C4-2B (cell line): ENCODE measurements around the gene JADE3.

Experiments used
- ZFX ChIP-seq: fragments of 450-650 bp; IDR thresholded peaks from 2 replicates; pipeline ENCODE4 v1.6.1; 2017
- TF ChIP-seq, protein P1 (sequence below): fragments of 450-650 bp; conservative IDR thresholded peaks from 2 replicates; pipeline ENCODE4 v1.5.1; 2017; ENCODE audit warnings: mild to moderate bottlenecking

DNA sequence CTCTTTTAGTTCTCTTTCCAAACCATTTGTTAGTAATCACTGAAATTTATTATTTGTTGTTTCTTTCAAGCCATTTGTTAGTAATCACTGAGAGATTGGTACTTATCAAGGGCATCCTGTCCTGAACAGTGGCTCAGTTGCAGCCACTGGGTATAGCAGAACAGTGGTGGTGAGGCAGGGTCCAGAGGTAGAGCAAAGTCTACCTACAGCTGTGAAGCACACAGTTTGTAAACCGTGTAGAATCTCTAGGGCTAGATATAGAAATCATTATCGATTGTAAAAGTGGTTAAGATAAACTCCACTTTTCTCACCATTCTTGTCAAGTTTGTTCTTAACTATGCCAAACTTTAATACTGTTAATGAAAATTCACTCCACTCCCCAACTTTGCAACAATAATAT lies 4.1 kb downstream of the JADE3 start:
- TF ChIP-seq, protein P1, sequence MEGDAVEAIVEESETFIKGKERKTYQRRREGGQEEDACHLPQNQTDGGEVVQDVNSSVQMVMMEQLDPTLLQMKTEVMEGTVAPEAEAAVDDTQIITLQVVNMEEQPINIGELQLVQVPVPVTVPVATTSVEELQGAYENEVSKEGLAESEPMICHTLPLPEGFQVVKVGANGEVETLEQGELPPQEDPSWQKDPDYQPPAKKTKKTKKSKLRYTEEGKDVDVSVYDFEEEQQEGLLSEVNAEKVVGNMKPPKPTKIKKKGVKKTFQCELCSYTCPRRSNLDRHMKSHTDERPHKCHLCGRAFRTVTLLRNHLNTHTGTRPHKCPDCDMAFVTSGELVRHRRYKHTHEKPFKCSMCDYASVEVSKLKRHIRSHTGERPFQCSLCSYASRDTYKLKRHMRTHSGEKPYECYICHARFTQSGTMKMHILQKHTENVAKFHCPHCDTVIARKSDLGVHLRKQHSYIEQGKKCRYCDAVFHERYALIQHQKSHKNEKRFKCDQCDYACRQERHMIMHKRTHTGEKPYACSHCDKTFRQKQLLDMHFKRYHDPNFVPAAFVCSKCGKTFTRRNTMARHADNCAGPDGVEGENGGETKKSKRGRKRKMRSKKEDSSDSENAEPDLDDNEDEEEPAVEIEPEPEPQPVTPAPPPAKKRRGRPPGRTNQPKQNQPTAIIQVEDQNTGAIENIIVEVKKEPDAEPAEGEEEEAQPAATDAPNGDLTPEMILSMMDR: no peak
- TF ChIP-seq ZFX: no peak
